Suppressor macrophage treated with lipopolysaccharide for 4 hours (primary cell): Measurements from ENCODE around the gene CASP9.
A peak's percentile ranks its signal among the peaks of the same experiment; 100 is the strongest.
"Not testable (repeated sequence)": the region's sequence is repeated elsewhere in the genome, so short reads cannot be mapped to it uniquely, and the experiment has no call there.

Experiments used
- DNase-seq: peaks from one replicate; pipeline ENCODE4 v3.0.0-alpha.2; 2020

Gene CASP9

GRCh38 chr1:15466955-15467625 lies 56.9 kb downstream of the CASP9 start:
- DNase-seq = not testable (repeated sequence)

GRCh38 chr1:15465674-15466073 lies 58.3 kb downstream of the CASP9 start:
- peak; percentile 51 for DNase-seq

DNA sequence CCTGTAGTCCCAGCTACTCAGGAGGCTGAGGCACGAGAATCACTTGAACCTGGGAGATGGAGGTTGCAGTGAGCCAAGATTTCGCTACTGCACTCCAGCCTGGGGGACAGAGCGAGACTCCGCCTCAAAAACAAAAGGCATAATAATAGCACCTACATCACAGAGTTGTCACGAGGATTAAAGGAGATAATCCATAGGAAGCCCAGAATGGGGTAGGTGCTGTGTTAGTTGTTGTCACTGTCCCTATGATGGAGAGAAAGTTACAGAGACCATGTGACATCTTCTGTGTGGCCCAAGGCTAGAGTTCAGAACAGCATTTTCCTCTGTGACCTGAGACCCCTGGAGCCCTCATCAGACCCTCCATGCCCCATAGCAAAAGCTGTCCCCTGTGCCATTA lies 60.1 kb downstream of the CASP9 start:
- not testable (repeated sequence) for DNase-seq

DNA sequence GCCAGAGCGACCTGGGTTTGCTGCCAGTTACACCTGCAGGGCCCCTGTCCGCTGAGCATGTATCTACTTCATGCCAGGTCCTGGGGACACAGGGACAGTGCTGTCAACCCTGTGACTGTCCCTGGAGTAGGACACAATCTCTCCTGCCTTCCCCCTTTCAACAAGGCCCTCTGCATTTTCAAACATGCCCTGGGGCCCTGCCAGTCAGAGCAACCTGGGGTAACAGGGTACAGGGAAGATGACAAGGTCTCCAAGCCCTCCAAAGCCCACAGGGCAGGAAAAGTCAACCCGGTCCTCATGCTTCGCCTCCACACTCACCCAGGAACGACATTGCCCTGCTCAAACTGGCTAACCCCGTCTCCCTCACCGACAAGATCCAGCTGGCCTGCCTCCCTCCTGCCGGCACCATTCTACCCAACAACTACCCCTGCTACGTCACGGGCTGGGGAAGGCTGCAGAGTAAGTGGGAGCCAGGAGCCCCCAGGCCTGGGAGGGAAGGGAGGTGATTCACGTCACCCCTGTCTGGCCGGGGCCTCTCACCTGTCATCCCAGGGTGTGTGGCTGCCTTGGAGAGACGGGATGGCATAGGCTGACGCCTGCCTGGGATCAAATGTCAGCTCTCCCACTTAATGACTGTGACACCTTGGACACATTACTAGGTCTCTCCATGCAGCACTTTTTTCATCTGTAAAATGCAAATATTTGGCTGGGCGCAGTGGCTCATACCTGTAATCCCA lies 60.8 kb downstream of the CASP9 start:
- DNase-seq = not testable (repeated sequence)

- DNase-seq = peak; percentile 6
Measured at GRCh38 chr1:15460708-15461095, 63.3 kb downstream of the CASP9 start.

GRCh38 chr1:15459771-15460707 lies 64.0 kb downstream of the CASP9 start:
- DNase-seq = peak; percentile 78

DNA sequence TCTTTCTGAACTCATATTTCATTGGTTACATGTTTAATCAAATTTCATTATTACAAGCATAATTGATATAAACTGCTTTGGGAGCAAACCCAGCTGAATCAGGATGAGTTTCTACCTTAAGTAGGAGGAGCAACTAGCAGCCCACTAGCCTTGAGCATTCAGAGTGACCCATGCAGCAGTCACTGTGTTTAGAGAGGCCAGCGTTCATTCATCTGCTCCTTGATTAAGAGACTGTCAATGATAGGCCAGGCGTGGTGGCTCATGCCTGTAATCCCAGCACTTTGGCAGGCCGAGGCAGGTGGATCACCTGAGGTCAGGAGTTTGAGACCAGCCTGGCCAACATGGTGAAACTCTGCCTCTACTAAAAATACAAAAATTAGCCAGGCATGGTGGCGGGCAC lies 65.6 kb downstream of the CASP9 start:
- not testable (repeated sequence) for DNase-seq

GRCh38 chr1:15457585-15457984 lies 66.4 kb downstream of the CASP9 start:
- DNase-seq = no peak

- DNase-seq = no peak
Measured at GRCh38 chr1:15456313-15456954, 67.6 kb downstream of the CASP9 start, which contains the start of gene CELA2A. Gene CELA2A (plus strand): TSS chr1:15456732. CDS start chr1:15456754, 22 bp downstream.

- DNase-seq = peak; percentile 72
Measured at GRCh38 chr1:15455522-15455921, 68.5 kb downstream of the CASP9 start.

- no peak for DNase-seq
Measured at GRCh38 chr1:15454256-15454655, 69.8 kb downstream of the CASP9 start.

GRCh38 chr1:15453734-15454133 lies 70.3 kb downstream of the CASP9 start:
- DNase-seq = no peak

DNA sequence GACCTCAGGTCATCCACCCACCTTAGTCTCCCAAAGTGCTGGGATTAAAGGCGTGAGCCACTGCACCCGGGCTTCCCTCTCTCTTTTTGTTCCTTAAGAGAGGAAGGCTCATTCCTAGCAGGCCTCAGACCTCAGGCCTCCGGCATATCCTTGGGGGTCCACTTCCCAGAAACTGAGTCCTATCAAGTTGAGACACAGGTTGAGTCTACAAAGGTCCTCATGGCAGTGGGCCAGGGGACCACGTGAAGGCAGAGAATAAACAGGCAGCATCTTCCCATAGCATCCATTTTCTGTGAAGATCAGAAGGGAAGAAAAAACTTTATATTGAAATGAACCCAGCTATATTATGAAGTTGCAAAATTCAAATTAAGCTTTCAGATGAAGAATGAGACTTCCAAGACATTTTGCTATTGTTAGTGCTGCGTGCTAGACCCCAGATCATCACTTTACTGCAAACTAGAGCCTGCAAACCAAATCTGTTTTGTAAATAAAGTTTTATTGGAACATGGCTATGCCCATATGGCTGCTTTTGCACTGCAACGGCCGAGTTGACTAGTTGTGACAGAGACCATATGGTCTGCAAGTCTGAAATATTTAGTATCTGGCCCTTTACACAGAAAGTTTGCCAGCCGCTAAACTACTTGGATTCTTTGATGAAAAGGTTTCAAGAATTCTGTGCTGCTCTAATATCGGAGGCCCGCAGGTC lies 71.0 kb downstream of the CASP9 start:
- no peak for DNase-seq

GRCh38 chr1:15452216-15452615 lies 71.8 kb downstream of the CASP9 start:
- no peak for DNase-seq

DNA sequence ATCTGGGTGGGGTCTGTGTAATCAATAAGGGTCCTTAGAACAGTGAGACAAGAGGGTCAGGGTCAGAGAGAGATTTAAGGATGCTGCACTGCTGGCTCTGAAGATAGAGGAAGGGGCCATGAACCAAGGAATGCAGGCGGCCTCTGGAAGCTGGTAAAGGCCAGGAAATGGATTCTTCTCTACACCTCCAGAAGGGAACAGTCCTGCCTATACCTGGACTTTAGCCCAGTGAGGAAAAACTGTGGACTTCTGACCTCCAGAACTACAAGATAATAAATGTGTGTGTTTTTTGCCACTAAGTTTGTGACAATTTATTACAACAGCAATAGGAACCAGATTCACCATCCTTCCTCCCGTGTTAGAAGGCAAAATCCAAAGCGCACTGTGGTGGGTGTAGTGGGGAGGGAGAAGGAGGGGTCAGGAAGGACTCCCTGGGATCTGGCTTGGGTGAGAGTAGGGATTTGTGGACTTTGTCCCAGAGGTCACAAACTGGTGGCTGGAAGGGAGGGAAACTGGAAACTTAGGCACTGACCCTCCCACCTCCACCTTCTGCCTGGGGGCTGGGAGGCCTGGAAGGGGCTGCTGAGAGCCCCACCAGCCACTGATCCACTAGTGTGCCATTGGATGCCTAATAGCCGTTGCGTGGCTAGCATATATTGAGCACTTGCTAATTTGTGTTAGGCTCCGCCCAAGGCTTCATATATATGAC lies 72.8 kb downstream of the CASP9 start:
- DNase-seq = no peak

GRCh38 chr1:15449567-15449966 lies 74.4 kb downstream of the CASP9 start:
- no peak for DNase-seq

GRCh38 chr1:15448877-15449462 lies 75.0 kb downstream of the CASP9 start:
- DNase-seq = no peak

DNA sequence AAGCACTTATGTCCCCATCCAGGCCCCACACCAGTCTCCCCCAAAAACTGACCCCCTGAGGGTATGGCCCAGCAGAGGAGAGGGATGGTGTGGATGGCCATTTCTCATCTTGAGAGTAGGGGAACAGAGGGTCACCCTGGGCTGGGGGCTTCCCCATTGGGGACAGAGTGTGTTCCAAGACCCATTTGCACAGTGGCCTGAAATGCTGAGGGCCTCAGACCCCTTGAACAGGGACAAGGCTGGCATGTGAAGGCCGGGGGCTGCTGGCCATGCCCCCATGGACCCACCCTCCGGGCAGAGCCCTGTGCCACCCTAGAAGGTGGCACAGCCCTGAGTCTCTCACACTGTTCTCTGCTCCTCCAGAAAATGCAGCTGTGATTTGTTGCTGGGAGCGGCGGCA lies 77.8 kb downstream of the CASP9 start:
- no peak for DNase-seq

GRCh38 chr1:15445390-15446122 lies 78.5 kb downstream of the CASP9 start:
- no peak for DNase-seq
